Esophagus muscularis mucosa (tissue), 4 donors: Measurements from ENCODE around the gene TRMT44. TPM values are rescaled to one million over a fixed set of nuclear protein-coding genes. Genes with fewer than 3 reads are reported as not detected.

Experiments used
- DNase-seq: peaks from one replicate; pipeline ENCODE4 v3.0.0-alpha.2; 2017; ENCODE audit errors: extremely low spot score
- H3K27ac ChIP-seq, 4 donors: fragments of 200-600 bp; sonication (generic); replicated peaks in 1 of 4; 1 replicate in 3 of 4; 2 replicates in 1 of 4; pipeline ENCODE4 v1.5.1; 2016 to 2019; ENCODE audit warnings: mild to moderate bottlenecking in 1 of 4
- H3K27me3 ChIP-seq, 4 donors: fragments of 200-600 bp; sonication (generic); one replicate each; pipeline versions ENCODE4 v1.5.1 to v1.6.0; 2016 to 2019
- H3K36me3 ChIP-seq, 4 donors: fragments of 200-600 bp; sonication (generic); one replicate each; pipeline ENCODE4 v1.5.1; 2016 to 2019
- H3K4me1 ChIP-seq, 4 donors: fragments of 200-600 bp; sonication (generic); one replicate each; pipeline ENCODE4 v1.5.1; 2016 to 2019
- H3K4me3 ChIP-seq, 4 donors: fragments of 200-600 bp; sonication (generic); 1 replicate in 2 of 4; 2 replicates in 2 of 4; pipeline ENCODE4 v1.5.1; 2016 to 2019; ENCODE audit warnings: mild to moderate bottlenecking in 4 of 4, moderate library complexity in 1 of 4
- H3K9me3 ChIP-seq, 4 donors: fragments of 200-600 bp; sonication (generic); 1 replicate in 3 of 4; 2 replicates in 1 of 4; pipeline ENCODE4 v1.5.1; 2016 to 2019
- CTCF ChIP-seq, 3 experiments: fragments of 200-600 bp in 2 of 3; fragments of 450-650 bp in 1 of 3; sonication (generic) in 2 of 3; IDR thresholded peaks; one replicate each; pipeline ENCODE4 v1.5.1; 2017 to 2019; ENCODE audit warnings: antibody characterized with exemption in 3 of 3, mild to moderate bottlenecking in 2 of 3, moderate library complexity in 1 of 3
- EP300 ChIP-seq: sonication (generic); formaldehyde crosslinking; IDR thresholded peaks from one replicate; pipeline ENCODE4 v1.6.1; 2017; ENCODE audit warnings: antibody characterized with exemption
- POLR2A ChIP-seq: fragments of 450-650 bp; IDR thresholded peaks from one replicate; pipeline ENCODE4 v1.6.1; 2017; ENCODE audit warnings: antibody characterized with exemption, moderate library complexity, mild to moderate bottlenecking, low read depth
- POLR2AphosphoS5 ChIP-seq, 2 donors: sonication (generic); formaldehyde crosslinking; IDR thresholded peaks; one replicate each; pipeline ENCODE4 v1.6.1; 2017; ENCODE audit warnings: antibody characterized with exemption in 2 of 2
- WGBS: methylation state at CpG from one replicate; pipeline ENCODE4 v1.1.5; 2018; 5-methylcytosine and 5-hydroxymethylcytosine counted together
- intact Hi-C: fragments of 100-400 bp; cut with DNase I; formaldehyde crosslinking; loops from one replicate; pipeline ENCODE4 v1.15.1; 2023
- total RNA-seq, 4 donors: library from RNA; depleted of rRNA; stranded (reverse); fragments of >200 nt; gene quantifications; one replicate each; pipeline versions ENCODE4 v1.1.0 to v1.2.1, GENCODE V29; 2016

TRMT44 gene
- total RNA-seq, 4 donors from 2014 or later: 14.6 to 21.6 (median 19.4) TPM

GRCh38 chr4:8446122-8446521 lies 5.5 kb downstream of the TRMT44 start:
- no peaks in the 10 kb centered on the region for H3K9me3 ChIP-seq
- no peak for TF ChIP-seq EP300
- TF ChIP-seq CTCF (IDR thresholded peaks at IDR 0.05): no peak
- no peak for TF ChIP-seq POLR2AphosphoS5 (IDR thresholded peaks at IDR 0.05)
- TF ChIP-seq POLR2A: no peak
- intact Hi-C loops: no loop called here
- no peak overlapping the region for H3K4me3 ChIP-seq
- H3K27ac ChIP-seq: no peak overlapping the region
- no peak for DNase-seq
- 78% methylated on average over 3 of the region's 3 CpGs for WGBS
- peaks cover 27 to 30% (median 29%) of the 10 kb centered on the region in 4 donors for H3K4me1 ChIP-seq
- H3K27me3 ChIP-seq: no peaks in the 10 kb centered on the region
- peaks cover 13 to 66% (median 43%) of the 10 kb centered on the region in 4 donors for H3K36me3 ChIP-seq

GRCh38 chr4:8451440-8452182 lies 11.0 kb downstream of the TRMT44 start:
- Histone ChIP-seq H3K27ac (no peak overlapping the region), H3K36me3 (peaks cover 62 to 100% (median 89%) of the 10 kb centered on the region in 4 donors), H3K4me1 (no peaks in the 10 kb centered on the region), H3K4me3 (no peak overlapping the region), H3K27me3 (no peaks in the 10 kb centered on the region), H3K9me3 (no peaks in the 10 kb centered on the region)
- intact Hi-C loops: no loop called here
- 91% methylated on average over 11 of the region's 11 CpGs for WGBS
- TF ChIP-seq CTCF (IDR thresholded peaks at IDR 0.05) (no peak), POLR2AphosphoS5 (IDR thresholded peaks at IDR 0.05) (no peak), POLR2A (no peak)
- no peak for DNase-seq

GRCh38 chr4:8453957-8454356 lies 13.4 kb downstream of the TRMT44 start:
- H3K4me1 ChIP-seq: no peaks in the 10 kb centered on the region
- 85% methylated on average over 3 of the region's 3 CpGs for WGBS
- no peaks in the 10 kb centered on the region for H3K9me3 ChIP-seq
- H3K27ac ChIP-seq: no peak overlapping the region
- no peak for DNase-seq
- peaks cover 74 to 100% (median 89%) of the 10 kb centered on the region in 4 donors for H3K36me3 ChIP-seq
- no peak for TF ChIP-seq POLR2A
- no peak overlapping the region for H3K4me3 ChIP-seq
- no peaks in the 10 kb centered on the region for H3K27me3 ChIP-seq
- intact Hi-C loops: no loop called here

- intact Hi-C loops: no loop called here
- DNase-seq: no peak
- H3K27me3 ChIP-seq: no peaks in the 10 kb centered on the region
- H3K4me3 ChIP-seq: no peak overlapping the region
- H3K4me1 ChIP-seq: peaks cover 0 to 4% (median 0%) of the 10 kb centered on the region in 4 donors
- 82% methylated on average over 9 of the region's 9 CpGs for WGBS
- no peaks in the 10 kb centered on the region for H3K9me3 ChIP-seq
- no peak overlapping the region for H3K27ac ChIP-seq
- TF ChIP-seq CTCF (IDR thresholded peaks at IDR 0.05): no peak
- no peak for TF ChIP-seq EP300
- no peak for TF ChIP-seq POLR2A
- TF ChIP-seq POLR2AphosphoS5 (IDR thresholded peaks at IDR 0.05): no peak
- peaks cover 53 to 100% (median 85%) of the 10 kb centered on the region in 4 donors for H3K36me3 ChIP-seq
Observed at GRCh38 chr4:8457646-8458252, 17.2 kb downstream of the TRMT44 start.

- Histone ChIP-seq H3K36me3 (peaks cover 46 to 100% (median 82%) of the 10 kb centered on the region in 4 donors), H3K27ac (no peak overlapping the region), H3K4me1 (peaks cover 0 to 4% (median 0%) of the 10 kb centered on the region in 4 donors), H3K4me3 (no peak overlapping the region), H3K27me3 (no peaks in the 10 kb centered on the region), H3K9me3 (no peaks in the 10 kb centered on the region)
- DNase-seq: no peak
- intact Hi-C loops: no loop called here
- WGBS: 92% methylated on average over 7 of the region's 8 CpGs
- TF ChIP-seq EP300 (no peak), POLR2AphosphoS5 (IDR thresholded peaks at IDR 0.05) (no peak), POLR2A (no peak), CTCF (IDR thresholded peaks at IDR 0.05) (no peak)
Observed at GRCh38 chr4:8459867-8460445, 19.4 kb downstream of the TRMT44 start.
